MM.1S (cell line): ENCODE data around the gene CENPM.

Experiments used
- EZH2 ChIP-seq: fragments of 300-600 bp; sonication (generic); optimal IDR thresholded peaks from 2 replicates; pipeline ENCODE3; 2017; ENCODE audit warnings: low read depth, mild to moderate bottlenecking, antibody characterized with exemption, low read length, mixed read lengths
- TF ChIP-seq, protein P1 (sequence below): fragments of 300-600 bp; sonication (generic); IDR thresholded peaks from 2 replicates; pipeline ENCODE4 v1.5.1; 2016; ENCODE audit warnings: antibody characterized with exemption, low read length, mixed read lengths

- TF ChIP-seq, protein P1, sequence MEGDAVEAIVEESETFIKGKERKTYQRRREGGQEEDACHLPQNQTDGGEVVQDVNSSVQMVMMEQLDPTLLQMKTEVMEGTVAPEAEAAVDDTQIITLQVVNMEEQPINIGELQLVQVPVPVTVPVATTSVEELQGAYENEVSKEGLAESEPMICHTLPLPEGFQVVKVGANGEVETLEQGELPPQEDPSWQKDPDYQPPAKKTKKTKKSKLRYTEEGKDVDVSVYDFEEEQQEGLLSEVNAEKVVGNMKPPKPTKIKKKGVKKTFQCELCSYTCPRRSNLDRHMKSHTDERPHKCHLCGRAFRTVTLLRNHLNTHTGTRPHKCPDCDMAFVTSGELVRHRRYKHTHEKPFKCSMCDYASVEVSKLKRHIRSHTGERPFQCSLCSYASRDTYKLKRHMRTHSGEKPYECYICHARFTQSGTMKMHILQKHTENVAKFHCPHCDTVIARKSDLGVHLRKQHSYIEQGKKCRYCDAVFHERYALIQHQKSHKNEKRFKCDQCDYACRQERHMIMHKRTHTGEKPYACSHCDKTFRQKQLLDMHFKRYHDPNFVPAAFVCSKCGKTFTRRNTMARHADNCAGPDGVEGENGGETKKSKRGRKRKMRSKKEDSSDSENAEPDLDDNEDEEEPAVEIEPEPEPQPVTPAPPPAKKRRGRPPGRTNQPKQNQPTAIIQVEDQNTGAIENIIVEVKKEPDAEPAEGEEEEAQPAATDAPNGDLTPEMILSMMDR: peak; percentile 66
- TF ChIP-seq EZH2: no peak
Observed at GRCh38 chr22:41925783-41926460, 21.0 kb downstream of the CENPM start.
